NCI-H187 treated with DMSO at 0.1 percent for 48 hours (cell line): ENCODE results near the gene KCNQ1.

Experiments used
- DNase-seq: peaks from one replicate; lab custom pipeline; 2025; lab: John Stamatoyannopoulos, UW

Gene KCNQ1

DNA sequence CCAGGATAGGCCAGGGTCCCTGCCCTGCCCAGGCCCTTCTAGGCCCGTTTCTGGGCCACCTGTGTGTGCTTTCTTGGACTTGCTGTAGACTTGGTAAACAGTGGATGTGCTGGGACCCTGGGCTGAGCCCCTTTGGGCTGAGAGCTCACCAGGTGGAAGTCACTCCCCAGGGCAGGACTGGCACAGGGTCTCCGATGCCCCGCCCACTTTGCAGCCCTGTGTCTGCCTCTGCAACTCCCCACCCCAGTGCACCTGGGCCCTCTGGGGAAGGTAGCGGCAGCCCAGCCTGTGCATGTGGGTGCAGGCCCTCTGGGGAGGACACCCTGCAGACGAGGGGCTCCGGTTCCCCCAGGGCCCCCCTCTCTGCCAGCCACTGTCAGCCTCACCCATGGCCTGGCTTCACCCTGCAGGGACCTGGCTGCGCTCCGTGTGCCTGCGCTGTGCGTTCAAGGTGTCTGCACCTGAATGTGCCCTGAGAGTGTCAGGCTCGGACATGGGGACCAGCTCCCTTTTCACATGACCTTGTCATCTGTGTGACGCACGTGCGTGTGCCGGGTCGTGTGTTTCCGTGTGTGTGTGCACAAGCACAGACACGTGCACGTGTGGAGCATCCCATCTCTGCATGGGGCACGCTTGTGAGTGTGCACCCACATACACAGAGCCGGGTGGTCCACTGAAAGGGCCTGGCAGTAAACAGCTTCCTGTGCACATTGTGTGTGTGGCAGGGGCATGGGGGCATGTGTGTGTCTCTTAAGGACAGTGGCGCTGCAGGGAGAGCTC lies 136.5 kb downstream of the KCNQ1 start:
- DNase-seq, result no peak

DNA sequence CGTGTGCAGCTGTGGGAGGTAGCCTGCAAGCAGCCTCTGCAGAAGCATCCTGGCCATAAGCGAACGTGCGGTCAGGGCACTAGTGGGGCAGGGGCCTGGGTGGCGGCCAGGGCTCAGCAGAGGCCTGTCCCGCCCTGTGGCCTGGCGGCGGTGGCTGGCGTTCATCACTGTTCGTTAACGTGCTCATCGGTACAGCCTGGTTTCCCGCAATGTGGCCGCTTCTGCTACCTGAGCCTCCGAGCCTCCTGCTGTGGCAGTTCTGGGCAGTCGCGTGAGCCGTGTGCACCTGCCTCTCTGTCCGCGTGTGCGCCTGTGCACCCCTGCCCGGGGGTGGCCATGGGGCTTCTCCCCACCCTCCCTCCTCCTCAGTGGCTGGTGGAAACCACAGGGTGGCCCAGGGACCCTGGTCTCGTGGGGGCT lies 137.1 kb downstream of the KCNQ1 start:
- DNase-seq, result no peak

DNA sequence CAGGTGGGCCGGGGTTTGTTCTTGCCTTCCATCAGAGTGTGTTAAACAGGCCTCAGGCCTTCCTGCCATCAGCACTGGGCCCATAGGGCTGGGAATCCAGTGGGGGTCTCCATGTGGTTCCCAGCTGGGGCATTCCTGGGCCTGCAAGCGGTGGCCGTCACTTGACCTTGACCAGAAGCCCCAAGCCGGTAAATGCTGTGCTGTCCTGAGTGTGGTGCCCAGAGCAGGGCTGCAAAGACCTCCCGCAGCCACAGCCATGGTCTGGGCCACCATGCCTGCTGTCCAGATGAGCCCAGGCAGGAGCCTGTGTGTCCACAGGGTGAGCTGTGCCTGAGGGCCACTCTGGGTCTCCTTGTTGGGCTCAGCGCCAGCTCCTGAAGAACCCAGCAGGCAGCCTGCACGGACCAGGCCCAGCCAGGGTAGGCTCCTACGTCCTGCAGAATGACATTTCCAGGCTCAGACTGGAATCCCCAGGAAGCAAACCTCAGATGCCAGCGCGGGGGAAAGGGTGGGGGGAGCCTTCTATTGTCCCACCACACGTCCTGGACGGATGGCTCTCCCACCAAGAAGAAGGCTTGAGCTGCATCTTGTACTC lies 137.6 kb downstream of the KCNQ1 start:
- DNase-seq, result no peak

DNA sequence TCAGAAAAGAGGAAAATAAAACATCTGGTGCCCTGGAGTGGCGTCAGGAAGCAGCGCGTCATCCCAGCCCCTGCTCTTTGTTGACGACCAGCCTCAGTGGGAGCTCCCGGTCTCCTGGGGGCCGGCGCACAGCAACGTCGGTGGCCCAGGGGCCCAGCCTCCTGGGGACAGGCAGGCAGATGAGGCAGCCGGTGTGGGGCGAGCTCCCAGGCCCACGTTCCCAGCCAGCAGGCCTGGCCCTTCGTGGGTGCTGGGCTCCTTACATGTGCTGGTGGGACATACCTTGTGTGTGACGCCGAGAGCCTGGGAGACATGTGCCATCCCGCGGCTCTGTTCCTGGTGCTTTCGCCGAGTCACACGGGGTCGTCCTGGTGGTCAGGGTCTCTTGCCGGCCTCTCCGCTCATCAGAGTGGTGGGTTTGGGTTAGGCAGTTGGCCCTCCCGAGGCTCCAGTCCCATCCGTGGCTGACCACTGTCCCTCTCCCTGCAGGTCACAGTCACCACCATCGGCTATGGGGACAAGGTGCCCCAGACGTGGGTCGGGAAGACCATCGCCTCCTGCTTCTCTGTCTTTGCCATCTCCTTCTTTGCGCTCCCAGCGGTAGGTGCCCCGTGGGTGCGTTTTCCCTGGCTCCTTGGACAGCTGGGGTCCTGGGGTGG lies 138.3 kb downstream of the KCNQ1 start:
- DNase-seq, result no peak

DNA sequence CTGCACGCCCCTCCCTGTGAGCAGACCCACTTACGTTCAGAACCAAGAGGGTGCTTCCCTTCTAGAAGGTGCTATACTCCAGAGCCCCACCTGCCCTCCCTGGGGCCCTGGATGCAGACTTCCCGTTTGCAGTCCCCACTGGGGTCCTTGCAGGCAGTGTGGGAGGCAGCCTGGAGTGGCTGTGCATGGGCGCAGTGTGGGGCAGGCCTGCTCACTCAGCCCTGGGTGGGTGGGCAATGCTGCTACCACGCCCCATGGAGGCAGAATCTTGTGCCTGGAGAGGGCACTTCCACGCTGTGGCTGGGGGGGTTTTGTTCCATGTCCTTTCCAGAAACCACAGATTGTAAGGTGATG lies 138.8 kb downstream of the KCNQ1 start:
- DNase-seq, result no peak

DNA sequence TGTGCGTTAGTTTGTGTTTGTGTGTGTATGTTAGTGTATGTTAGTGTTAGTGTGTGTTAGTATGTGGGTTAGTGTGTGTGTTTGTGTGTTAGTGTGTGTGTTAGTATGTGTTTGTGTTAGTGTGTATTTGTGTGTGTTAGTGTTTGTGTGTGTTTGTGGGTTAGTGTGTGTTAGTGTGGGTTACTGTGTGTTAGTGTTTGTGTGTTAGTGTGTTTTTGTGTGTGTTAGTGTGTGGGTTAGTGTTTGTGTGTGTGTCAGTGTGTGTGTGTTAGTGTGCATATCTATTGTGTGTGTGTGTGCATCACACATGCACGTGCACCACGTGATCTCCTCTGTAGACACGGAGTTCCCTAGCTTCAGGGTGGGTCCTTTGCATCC lies 139.6 kb downstream of the KCNQ1 start:
- no peak for DNase-seq

DNA sequence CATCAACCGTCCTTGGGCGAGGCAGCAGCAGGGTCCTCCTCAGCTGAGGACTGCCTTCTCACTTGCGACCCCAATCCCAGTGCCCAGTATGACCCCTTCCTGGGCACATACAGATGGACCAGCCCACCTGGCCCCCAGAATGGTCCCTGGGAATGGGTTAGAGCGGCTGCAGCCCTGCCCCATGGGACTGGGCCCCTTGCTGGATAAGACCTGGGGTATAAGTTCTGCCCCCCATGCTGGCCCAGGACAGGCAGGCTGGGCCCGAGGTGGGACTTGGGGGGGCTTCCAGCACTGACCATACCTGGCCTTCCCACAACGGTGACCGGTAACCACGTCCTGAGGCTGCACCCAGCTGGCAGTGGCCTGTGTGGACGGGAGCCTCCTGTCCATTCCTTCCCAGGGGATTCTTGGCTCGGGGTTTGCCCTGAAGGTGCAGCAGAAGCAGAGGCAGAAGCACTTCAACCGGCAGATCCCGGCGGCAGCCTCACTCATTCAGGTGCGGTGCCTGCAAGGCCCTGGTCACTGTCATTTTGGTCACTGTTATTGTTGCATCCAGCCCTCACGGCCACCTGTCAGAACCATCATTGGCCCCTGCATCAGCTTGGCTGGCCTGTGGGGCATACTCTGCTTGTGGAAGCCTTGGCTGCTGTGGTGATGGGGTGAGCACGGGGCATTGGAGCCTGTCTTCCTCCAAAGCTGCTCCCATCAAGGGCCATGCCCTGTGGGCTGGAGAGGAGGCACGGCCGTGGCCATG lies 140.2 kb downstream of the KCNQ1 start:
- DNase-seq, result no peak

DNA sequence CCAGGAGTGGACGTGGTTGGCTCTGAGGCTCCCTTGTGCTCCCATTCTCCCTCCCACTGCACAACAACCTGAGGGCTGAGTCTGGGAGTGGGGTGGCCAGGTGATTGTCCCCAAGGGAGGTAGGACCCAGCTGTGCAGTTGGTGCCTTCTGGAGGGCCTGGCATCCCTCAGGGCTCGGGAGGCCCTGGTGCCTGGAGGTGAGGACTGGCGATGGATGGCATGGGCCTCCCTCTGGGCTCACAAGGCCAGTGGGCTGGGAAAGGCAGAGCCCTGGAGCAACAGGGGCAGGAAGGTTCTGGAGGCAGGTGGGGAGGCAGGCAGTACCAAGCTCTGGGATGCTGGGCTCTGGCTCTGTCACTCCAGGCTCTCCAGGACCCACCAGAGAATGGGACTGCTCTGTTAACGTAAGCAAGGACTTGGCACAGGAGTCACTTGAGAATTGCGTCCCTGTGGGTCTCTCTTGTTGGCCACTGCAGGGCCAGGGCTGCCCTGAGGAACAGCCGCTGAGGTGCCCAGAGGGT lies 140.8 kb downstream of the KCNQ1 start:
- DNase-seq, result no peak

DNA sequence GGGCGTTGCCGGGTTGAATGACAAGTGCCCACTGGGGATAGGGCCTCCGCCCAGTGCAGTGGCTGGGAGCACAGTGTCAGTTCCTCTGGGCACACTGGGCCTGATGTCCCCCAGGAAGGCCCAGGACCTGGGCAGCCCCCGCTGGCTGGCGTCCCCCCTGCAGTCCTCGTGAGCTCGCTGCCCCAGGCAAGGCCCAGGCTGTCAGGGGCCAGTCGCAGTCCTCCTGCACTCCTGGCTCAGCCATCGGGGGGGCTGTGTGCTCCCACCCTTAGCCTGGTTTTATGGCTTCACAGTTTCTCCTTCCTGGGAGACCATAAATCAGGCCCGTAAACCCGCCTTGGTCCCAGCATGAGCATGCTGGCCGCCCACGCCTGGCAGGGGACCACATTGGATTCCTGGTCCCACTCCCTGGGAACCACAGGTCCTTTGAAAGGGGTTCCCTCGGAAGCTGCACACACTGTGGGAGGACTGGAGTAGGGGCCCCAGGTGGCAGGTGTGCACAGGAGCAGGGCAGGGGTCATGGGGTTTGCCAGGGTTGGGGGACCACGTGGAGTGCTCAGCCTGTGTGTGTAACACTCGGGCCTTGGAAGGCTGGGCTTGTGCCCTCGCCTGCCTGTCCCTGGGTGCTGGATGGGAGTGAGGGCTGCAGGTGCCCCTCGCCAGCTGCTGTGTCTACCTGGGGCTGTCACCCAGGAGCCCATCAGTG lies 141.4 kb downstream of the KCNQ1 start:
- no peak for DNase-seq

DNA sequence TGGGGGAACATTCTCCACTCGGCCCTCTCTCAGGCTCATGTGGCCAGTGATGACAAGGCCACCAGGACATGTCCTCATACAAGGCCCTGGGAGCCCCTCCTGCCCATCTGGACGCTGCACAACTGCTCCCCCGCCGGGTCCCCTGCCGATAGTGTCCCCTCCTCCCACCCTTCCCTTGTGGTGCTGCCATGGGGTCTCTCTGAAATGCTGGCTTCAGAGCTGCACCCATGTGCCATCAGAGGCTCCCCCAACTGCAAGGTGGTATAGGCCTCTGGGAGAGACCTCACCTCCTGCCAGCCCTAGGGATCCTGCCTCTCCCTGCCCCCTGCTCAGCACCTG lies 142.0 kb downstream of the KCNQ1 start:
- no peak for DNase-seq

DNA sequence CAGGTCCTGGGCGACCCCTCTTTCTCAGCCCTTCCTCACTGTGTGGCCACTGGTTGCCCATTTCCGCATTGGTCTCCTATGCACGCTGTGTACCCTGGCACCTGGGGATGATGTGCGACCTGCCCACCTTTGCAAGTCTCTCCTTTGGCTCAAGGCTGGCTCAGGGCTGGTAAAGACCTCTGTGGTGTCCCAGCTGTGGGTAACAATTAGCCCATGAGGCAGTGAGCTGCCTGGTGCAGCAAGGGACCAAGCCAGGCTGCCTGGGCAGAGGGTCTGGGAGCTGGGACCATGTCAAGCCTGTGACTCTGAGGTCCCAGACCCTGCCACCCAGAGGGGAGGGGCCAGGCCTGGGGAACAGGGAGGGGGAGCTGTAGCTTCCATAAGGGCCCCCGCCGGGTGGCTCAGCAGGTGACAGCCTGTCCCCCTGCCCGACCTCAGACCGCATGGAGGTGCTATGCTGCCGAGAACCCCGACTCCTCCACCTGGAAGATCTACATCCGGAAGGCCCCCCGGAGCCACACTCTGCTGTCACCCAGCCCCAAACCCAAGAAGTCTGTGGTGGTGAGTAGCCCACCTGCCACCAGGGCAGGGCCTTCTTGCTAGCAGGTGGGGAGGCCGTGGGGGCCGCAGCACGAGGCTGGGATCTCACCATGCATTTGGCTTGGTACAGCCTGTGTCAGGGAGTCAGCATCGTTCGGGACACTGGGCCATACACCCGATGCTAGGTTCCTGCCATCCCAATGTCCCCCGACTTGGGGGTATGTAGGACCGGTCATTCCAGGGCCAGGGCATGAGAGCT lies 142.5 kb downstream of the KCNQ1 start:
- no peak for DNase-seq

DNA sequence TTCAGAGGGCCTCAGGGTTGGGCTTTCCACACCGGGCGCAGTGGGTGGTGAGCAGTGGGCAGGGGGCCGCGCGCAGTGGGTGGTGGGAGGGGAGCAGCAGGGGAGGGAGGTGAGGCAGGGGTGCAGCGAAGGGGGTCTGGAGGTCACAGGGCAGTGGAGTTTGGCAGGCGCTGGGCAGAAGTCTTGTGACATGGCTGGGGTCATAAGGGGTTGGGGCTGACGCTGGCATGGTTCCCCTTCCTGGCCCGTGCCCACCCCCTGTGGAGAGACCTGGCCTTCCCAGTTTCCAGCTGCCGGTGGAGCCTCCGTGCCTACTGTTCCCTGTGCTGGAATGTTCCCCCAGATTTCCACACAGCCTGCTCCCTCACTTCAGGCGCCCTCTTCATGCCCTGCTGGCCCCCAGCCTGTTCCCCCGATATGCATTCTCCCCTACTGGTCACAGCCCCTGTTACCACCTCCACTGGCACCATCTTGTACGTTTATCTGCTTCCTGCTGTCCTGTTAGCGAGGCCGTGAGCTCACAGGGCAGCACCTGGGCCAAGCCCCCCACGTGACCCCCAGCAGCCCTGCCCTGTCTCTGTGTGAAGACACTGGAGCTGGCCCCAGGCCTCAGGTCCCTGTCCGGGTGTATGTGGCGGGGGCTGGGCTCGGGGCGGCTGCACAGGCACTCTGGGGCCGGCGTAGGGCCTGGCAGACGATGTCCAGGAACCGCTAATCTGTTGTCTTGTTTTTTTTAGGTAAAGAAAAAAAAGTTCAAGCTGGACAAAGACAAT lies 143.4 kb downstream of the KCNQ1 start:
- DNase-seq, result no peak

DNA sequence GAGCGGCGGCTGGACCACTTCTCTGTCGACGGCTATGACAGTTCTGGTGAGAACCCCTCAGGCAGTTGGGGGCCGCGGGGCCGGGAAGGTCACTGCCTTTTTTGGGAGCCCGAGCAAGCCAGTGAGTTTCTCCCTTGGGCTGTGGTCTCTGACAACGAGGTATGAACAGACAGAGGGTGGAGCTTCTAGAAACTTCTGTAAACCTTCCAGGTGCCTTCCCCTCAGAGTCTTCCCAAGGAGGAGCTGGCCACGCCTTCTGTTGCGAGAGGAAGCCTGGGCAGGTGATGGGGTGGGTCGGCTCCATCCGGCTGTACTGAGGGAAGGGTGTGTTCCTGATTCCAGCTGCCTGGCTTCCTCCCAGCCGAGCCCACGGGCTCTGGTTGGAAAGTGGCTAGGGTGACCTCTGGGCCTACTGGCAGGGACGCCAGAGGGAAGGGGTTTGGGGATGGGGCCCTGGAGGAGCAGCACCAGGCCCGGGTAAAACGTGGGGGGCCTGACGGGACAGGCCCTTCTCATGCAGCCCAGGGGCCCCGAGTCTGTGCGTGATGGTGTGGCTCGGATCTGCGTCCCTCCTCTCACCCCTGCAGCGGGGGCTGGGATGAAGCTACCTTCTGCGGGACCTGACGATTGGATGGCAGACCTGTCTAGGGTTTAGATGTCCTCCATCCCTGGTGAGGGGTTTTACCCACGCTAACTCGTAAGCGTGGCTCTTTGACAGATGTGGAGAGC lies 144.2 kb downstream of the KCNQ1 start:
- no peak for DNase-seq

DNA sequence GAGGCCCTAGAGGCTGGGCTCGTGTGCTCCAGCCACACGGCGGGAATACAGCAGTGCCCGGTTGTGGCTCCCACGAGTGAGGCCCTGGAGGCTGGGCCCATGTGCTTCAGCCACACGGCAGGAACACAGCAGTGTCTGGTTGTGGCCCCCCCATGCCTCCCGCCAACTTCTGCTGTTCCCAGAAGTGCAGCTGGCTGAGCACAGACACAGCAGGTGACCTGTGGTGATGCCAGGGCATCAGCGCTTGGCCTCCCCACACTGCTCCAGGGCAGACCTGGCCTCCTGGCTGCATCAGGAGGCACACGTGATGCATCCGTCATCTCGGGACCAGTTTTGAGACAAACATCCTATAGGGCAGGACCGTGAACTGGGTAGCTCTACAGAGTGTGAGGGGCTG lies 144.7 kb downstream of the KCNQ1 start:
- DNase-seq, result no peak

DNA sequence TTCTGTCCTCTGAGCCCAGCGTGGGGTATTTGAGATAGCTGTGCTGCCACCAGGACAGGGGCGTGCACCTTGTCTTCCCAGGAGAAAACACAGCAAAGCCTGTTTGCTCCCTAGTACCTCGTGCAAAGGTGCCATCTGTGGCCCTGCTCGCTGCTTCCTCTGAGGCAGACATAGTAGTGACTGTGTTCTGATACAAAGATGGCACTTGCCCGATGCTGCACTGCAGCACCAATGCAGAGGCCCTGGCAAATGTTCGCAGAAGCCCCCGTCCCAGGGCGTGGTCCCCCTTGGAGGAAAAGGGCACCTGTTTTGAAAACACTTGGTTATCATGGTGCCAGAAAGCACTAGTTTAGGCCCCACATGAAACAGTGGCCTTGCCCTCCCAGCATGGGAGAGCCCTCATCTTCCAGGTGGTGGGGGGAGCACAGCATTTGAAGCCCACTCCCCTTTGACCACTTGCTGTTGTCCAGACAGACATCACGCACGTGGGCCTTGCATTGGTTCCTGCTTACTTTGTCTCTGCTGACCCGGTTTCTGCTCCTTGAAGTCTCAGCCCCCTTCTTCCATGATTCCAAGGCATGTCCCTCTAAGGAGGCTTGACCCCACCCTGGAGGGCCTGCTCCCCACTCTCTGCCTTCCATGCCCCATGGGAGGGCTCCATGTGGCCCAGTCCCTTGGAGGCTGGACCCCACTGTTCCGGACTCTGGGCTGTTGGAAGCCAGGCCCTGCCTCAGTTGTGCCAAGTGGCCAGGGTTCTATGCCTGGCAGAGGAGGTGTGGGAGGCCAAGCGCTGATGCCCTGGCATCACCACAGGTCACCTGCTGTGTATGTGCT lies 145.5 kb downstream of the KCNQ1 start:
- no peak for DNase-seq

DNA sequence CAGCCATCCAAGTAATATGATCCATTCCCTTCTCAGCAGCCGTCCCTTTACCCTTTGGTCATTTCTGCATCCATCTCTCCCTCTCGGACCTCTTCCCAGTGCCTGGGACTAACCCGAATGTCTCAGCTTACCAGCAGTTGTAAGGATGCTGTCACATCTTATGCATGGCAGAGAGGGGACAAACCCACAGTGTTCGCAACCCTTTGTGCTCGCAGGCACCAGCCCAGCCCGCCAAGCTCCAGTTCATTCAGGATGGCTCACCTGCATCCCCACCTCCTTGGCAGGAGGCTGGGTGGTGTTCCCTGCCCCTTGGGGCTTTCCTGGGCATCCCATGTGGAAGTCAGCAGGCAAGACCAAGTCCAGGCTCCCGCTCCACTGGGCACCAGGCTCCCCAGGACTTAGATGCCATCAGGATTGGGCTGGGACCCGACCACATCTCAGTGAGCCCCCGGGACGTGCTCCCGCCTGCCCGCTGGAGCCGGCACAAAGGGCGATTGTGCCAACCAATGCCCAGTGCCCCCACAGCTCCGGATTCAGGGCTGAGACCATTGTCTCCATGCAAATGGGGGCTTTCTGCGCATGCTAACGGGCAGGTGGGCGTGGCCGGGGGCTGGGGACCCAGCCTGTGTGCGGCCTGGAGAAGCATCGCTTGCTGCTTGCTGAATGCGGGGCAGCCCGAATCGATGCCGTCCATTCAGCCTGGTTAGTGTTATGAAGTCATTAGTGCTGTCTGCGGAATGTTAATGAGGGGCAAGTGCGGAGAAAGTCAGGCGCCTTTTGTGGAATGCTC lies 146.4 kb downstream of the KCNQ1 start:
- DNase-seq, result no peak

DNA sequence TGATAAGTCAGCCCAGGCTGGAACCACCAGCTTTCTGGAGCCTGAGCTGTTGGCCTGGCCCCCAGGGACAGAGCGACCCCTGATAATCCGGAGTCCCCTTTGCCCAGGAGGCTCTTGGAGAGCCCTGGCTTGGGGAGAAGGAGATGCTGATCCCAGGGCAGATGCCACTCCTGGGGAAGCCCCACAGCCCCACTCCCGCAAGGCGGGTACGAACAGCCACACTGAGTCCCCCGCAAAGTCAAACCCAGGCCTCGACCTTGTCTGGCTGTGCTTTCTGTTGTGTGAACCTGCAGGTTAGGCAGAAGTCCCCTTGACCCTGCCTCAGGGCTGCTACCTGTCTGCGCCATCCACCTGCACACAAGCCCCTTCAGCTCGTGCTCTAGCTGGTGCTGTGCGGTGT lies 147.0 kb downstream of the KCNQ1 start:
- DNase-seq, result no peak
